ENCODE results near the gene ATG5.

Gene ATG5

DNA sequence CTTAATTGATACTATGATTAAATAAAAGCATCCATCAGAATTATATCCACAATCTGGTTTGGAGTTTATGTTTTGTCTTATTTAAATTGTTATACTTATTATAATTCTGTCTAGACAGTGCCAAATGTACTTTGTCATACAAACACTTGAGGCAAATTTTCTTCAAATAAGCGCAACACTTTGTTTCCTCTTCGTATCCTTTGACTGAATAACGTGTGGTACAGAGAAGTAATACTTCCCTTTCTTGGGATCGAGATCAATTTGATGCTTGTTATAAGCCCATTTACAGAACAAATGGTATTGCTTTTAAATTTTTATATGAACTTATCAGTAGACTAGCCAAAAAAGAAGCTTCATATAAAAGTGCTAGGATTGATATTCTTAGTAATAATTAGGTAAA, 111.0 kb downstream of the ATG5 start:
- in situ Hi-C loops (cut with HindIII; ENCODE audit: low sequenced_read_pairs), result no loop called here

DNA sequence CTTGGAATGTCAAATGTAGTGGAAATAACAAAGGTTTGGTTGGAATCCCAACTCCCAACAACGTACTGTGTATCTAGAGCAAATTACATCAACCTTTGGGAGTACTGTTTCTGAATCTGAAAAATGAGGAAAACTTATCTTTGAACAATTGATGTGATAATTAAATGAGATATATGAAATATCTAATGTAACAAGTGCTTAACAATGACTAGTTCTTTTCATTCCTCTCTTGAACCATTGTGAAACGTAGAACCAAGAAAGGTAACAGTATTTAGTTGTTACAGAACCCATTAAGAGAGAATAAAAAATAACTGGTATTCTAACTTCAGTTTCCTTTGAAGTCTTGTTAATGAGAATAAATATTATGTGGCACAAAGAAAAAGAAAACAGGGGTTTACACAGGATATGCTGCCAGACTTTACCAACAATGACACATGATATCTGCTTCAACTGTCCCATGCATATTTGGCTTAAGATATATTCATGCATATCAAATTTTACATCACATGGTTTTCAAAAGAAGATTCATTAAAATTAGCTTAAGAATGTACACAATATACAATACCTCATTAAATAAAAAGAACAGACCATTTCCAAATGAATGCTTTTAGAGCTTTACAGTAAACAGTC, 111.8 kb downstream of the ATG5 start:
- no peak overlapping the region for H3K4me3 ChIP-seq (ENCODE audit: low read depth, low read length)
- TF ChIP-seq, protein P1, sequence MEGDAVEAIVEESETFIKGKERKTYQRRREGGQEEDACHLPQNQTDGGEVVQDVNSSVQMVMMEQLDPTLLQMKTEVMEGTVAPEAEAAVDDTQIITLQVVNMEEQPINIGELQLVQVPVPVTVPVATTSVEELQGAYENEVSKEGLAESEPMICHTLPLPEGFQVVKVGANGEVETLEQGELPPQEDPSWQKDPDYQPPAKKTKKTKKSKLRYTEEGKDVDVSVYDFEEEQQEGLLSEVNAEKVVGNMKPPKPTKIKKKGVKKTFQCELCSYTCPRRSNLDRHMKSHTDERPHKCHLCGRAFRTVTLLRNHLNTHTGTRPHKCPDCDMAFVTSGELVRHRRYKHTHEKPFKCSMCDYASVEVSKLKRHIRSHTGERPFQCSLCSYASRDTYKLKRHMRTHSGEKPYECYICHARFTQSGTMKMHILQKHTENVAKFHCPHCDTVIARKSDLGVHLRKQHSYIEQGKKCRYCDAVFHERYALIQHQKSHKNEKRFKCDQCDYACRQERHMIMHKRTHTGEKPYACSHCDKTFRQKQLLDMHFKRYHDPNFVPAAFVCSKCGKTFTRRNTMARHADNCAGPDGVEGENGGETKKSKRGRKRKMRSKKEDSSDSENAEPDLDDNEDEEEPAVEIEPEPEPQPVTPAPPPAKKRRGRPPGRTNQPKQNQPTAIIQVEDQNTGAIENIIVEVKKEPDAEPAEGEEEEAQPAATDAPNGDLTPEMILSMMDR (IDR thresholded peaks at IDR 0.05; ENCODE audit: low read depth, low read length), result no peak
- in situ Hi-C loops (cut with HindIII; ENCODE audit: low sequenced_read_pairs), result no loop called here
- peak; percentile 27 for DNase-seq (ENCODE audit: low read depth, low spot score)

More for the DNA sequence above, 111.0 kb downstream of the ATG5 start:
- TF ChIP-seq, protein P1 (IDR thresholded peaks at IDR 0.05; ENCODE audit: low read depth, low read length), result no peak
- DNase-seq (ENCODE audit: low read depth, low spot score), result no peak
- no peak overlapping the region for H3K4me3 ChIP-seq (ENCODE audit: low read depth, low read length)

DNA sequence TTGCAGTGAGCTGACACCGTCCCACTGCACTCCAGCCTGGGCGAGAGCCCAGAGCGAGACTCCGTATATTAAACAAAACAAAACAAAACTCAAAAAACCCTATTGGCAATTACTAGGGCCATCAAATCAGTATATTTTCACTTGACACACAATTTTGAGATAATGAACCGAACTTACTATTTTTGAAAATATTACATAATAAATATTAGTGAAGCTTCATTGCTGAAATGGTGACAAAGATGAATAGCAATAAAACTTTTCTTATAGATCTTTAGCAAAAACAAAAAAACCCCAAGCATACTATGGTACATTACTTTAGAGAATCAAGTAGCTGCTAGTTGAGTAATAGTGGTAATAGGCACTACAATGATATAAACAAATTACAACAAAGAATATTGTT, 113.0 kb downstream of the ATG5 start:
- DNase-seq (ENCODE audit: low read depth, low spot score), result no peak
- no peak overlapping the region for H3K4me3 ChIP-seq (ENCODE audit: low read depth, low read length)
- in situ Hi-C loops (cut with HindIII; ENCODE audit: low sequenced_read_pairs), result no loop called here
- TF ChIP-seq, protein P1 (IDR thresholded peaks at IDR 0.05; ENCODE audit: low read depth, low read length), result no peak

DNA sequence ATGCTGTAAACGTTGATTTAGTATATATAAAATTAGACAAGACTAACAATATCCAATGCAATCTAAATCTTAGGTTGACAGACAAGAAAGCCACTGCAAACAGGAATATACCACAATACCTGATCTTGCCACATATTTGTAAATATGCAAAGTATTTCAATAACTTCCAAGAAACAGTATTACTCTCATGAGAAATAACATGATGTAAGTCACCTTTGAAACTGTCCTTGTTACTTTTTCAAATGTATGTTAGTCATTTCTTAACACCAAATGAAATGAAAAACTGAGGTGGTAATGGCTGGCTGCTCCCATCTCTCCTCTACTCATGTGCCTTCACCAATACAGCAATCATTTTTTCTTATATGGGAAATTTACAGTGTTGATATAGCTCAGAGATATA, 118.7 kb downstream of the ATG5 start:
- H3K4me3 ChIP-seq (ENCODE audit: low read depth, low read length), result no peak overlapping the region
- in situ Hi-C loops (cut with HindIII; ENCODE audit: low sequenced_read_pairs), result no loop called here
- TF ChIP-seq, protein P1 (IDR thresholded peaks at IDR 0.05; ENCODE audit: low read depth, low read length), result no peak
- no peak for DNase-seq (ENCODE audit: low read depth, low spot score)

DNA sequence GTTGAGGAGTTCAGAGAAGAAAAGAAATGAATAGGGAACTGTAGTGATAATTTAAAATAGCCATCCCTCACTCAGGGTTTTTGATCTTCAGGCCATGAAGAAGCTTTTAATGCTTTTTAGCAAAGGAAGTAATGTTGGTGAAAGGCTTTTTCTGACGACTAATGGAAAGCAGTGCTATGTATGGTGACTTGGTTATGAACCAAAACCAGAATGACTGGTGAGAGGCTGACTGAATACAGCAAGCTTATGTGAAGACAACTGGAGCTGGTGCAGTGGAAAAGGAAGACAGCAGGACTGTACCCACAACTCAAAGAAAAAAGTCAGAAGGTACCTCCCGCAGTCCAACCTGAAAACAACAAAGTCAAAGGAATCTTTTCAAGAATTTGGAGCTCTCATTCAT, 120.6 kb downstream of the ATG5 start:
- in situ Hi-C loops (cut with HindIII; ENCODE audit: low sequenced_read_pairs), result no loop called here
- H3K4me3 ChIP-seq (ENCODE audit: low read depth, low read length), result no peak overlapping the region
- no peak for DNase-seq (ENCODE audit: low read depth, low spot score)
- TF ChIP-seq, protein P1 (IDR thresholded peaks at IDR 0.05; ENCODE audit: low read depth, low read length), result no peak

DNA sequence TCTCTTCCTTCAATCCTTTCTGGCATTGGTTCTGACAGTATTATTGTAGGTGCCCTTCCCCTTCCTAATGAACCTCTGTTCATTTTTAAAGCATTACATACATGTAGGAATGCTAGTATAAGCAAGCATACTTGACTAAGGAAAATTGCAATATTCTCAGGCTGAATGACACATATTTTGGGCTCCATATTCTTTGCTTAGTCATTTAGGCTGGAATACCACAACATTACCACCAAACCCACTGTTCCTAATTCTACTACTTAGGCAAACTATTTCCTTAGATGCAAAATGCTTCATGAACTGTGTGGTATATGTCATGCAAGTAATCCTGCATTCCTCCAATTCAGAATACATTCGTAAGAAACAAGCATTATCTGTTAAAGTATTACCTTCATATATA, 125.6 kb downstream of the ATG5 start:
- DNase-seq (ENCODE audit: low read depth, low spot score), result peak; percentile 89
- TF ChIP-seq, protein P1 (IDR thresholded peaks at IDR 0.05; ENCODE audit: low read depth, low read length), result no peak
- in situ Hi-C loops (cut with HindIII; ENCODE audit: low sequenced_read_pairs), result no loop called here
- no peak overlapping the region for H3K4me3 ChIP-seq (ENCODE audit: low read depth, low read length)

Data from astrocyte of the spinal cord (primary cell).